Ectodermal cell (in vitro differentiated cells): ENCODE data around the gene HOXC5.

Source experiments
- H3K27ac ChIP-seq: 2 replicates; pipeline ENCODE4 v1.7.0; 2013; ENCODE audit warnings: mild to moderate bottlenecking, low read depth, low read length; ENCODE audit not compliant: insufficient read depth, poor library complexity, severe bottlenecking
- H3K27me3 ChIP-seq: 2 replicates; pipeline ENCODE4 v1.7.0; 2013; ENCODE audit warnings: mild to moderate bottlenecking, low read length; ENCODE audit not compliant: insufficient read depth, control insufficient read depth, poor library complexity, severe bottlenecking
- H3K36me3 ChIP-seq: one replicate; pipeline ENCODE4 v1.7.0; 2013; ENCODE audit warnings: low read length; ENCODE audit not compliant: control insufficient read depth, insufficient read depth
- H3K4me1 ChIP-seq: one replicate; pipeline ENCODE4 v1.7.0; 2013; ENCODE audit warnings: low read length; ENCODE audit not compliant: control insufficient read depth, insufficient read depth
- H3K4me3 ChIP-seq: 2 replicates; pipeline ENCODE4 v1.7.0; 2013; ENCODE audit warnings: low read depth, low read length, control low read depth; ENCODE audit not compliant: insufficient read depth
- H3K9me3 ChIP-seq: 2 replicates; pipeline ENCODE4 v1.7.0; 2013; ENCODE audit warnings: mild to moderate bottlenecking, low read length, moderate library complexity; ENCODE audit not compliant: control insufficient read depth
- WGBS, 2 experiments: methylation state at CpG; one replicate each; pipeline ENCODE4 v1.1.7; 2013; ENCODE audit warnings: missing lambda C conversion rate in 2 of 2; 5-methylcytosine and 5-hydroxymethylcytosine counted together

The HOXC5 gene

DNA sequence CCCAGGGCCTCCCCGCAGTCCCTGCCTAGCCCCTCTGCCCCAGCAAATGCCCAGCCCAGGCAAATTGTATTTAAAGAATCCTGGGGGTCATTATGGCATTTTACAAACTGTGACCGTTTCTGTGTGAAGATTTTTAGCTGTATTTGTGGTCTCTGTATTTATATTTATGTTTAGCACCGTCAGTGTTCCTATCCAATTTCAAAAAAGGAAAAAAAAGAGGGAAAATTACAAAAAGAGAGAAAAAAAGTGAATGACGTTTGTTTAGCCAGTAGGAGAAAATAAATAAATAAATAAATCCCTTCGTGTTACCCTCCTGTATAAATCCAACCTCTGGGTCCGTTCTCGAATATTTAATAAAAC lies 2.4 kb upstream of the HOXC5 start:
- H3K4me3 ChIP-seq: no peak overlapping the region
- no peaks in the 10 kb centered on the region for H3K9me3 ChIP-seq
- WGBS, 2 experiments: 6 to 21% methylated on average over 5 to 7 of the region's 7 CpGs

DNA sequence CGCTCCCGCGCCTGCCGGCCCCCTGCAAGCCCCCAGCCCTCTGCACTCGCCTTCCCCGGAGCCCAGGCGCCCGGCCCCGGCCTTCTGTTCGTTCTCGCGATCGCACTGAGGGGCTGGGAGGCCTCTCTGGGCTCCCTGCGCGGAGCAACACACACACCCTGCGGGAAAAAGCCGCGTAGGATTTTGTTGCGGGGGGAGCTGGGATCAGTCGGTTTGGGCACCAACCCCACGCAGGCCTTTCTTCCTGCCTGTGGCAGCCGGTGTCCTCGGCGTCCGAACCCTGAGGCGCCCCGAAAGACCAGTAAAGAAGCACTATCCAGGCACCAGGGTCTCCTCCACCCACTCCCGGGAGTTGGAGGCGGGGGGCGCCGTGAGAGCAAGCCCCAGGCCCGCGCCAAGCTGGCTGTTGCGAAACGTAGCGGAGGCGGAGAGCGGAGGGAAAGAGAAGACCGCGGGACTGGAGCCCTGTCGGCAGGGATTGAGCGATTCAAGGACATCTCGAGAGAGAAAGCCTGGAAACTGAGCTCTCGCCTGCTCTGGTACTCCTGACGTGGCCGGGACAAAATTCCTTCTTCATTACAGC lies 1.9 kb upstream of the HOXC5 start:
- Histone ChIP-seq H3K36me3 (no peaks in the 10 kb centered on the region), H3K27me3 (peaks cover 100% of the 10 kb centered on the region), H3K4me1 (peaks cover 3% of the 10 kb centered on the region), H3K9me3 (no peaks in the 10 kb centered on the region), H3K27ac (no peak overlapping the region), H3K4me3 (no peak overlapping the region)
- WGBS, 2 experiments: 2% methylated on average over 46 of the region's 46 CpGs

More for the DNA sequence above, 2.4 kb upstream of the HOXC5 start:
- Histone ChIP-seq H3K4me1 (peaks cover 3% of the 10 kb centered on the region), H3K36me3 (no peaks in the 10 kb centered on the region), H3K27me3 (peaks cover 100% of the 10 kb centered on the region), H3K27ac (no peak overlapping the region)

DNA sequence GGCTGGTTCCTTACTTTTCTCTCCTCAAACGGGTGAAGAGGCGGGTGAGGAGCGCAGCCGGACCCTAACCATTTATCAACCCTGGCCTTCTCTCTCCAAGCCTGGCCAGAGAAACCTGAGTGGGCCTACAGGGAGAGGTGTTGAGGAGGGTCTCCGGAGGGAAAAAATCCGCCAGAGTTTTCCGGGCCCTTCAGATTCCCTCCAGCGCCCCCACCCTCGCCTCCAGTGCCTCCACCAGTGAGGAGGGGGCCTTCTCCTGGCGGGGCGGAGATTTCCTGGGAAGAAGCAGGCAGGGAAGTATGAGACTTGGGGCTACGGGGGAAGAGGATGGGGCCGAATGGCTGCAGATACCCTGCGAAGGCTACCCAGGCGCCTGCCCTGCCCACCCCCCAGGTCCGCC lies 1.4 kb upstream of the HOXC5 start:
- 16% methylated on average over 16 of the region's 16 CpGs for WGBS, 2 experiments
- Histone ChIP-seq H3K27ac (no peak overlapping the region), H3K27me3 (peaks cover 100% of the 10 kb centered on the region), H3K36me3 (no peaks in the 10 kb centered on the region), H3K9me3 (no peaks in the 10 kb centered on the region), H3K4me3 (no peak overlapping the region), H3K4me1 (peaks cover 3% of the 10 kb centered on the region)

DNA sequence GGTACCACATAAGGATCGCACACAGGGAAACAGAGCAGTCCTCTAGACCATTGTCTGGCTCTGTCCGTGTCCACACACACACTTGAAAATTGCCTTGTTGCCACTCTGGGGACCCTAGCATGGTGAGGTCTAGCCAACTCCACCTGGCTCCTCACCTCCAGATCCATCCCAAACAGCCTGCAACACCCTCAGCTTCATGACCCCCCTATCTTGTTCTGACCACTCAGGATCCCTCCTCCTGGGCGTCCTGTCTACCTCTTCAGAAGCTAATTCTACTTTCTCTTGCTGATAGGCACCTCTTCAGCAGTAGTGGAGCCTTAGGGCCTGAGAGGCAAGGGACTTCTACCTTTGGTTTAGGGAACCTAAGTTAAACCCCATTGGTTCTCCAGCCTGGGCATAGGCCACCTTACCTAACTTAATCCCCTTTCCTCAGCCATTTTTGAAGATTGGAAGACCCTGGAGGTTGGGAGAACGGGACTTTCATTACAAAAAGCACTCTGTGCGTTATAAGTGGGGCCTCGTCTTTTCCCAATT lies 697 bp upstream of the HOXC5 start:
- Histone ChIP-seq H3K27ac (no peak overlapping the region), H3K9me3 (no peaks in the 10 kb centered on the region), H3K4me1 (peaks cover 3% of the 10 kb centered on the region), H3K36me3 (no peaks in the 10 kb centered on the region), H3K4me3 (no peak overlapping the region), H3K27me3 (peaks cover 100% of the 10 kb centered on the region)
- 29 to 31% methylated on average over 6 of the region's 6 CpGs for WGBS, 2 experiments

DNA sequence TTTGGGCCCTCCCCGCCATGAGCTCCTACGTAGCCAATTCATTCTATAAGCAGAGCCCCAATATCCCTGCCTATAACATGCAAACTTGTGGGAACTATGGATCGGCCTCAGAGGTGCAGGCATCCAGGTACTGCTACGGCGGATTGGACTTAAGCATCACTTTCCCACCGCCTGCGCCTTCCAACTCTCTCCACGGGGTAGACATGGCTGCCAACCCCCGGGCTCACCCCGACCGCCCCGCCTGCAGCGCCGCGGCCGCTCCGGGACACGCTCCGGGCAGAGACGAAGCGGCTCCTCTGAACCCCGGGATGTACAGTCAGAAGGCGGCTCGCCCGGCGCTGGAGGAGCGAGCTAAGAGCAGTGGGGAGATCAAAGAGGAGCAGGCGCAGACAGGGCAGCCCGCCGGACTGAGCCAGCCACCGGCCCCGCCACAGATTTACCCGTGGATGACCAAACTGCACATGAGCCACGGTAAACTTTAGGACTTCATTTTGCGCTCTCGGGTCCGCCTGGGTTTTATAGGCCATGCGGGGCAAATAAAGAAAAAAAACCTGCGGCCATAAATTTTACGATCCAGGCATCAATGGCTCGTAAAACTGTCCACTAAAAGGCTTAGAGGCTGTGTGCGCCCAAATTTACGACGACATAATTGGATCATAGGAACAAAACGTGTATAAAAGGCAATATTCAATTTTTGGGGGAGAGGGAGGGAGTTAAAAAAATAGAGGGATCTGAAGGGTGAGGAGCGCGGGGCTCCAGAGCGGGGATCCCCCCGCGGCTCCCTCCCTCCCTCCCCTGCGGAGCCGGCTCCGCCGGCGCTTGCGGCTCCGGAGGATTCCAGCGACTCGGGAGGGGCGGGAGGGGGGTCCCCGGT lies 493 bp downstream of the HOXC5 start:
- no peak overlapping the region for H3K4me3 ChIP-seq
- peaks cover 100% of the 10 kb centered on the region for H3K27me3 ChIP-seq
- H3K4me1 ChIP-seq: peaks cover 3% of the 10 kb centered on the region
- no peak overlapping the region for H3K27ac ChIP-seq
- no peaks in the 10 kb centered on the region for H3K9me3 ChIP-seq
- no peaks in the 10 kb centered on the region for H3K36me3 ChIP-seq
- 5% methylated on average over 61 of the region's 61 CpGs for WGBS, 2 experiments

DNA sequence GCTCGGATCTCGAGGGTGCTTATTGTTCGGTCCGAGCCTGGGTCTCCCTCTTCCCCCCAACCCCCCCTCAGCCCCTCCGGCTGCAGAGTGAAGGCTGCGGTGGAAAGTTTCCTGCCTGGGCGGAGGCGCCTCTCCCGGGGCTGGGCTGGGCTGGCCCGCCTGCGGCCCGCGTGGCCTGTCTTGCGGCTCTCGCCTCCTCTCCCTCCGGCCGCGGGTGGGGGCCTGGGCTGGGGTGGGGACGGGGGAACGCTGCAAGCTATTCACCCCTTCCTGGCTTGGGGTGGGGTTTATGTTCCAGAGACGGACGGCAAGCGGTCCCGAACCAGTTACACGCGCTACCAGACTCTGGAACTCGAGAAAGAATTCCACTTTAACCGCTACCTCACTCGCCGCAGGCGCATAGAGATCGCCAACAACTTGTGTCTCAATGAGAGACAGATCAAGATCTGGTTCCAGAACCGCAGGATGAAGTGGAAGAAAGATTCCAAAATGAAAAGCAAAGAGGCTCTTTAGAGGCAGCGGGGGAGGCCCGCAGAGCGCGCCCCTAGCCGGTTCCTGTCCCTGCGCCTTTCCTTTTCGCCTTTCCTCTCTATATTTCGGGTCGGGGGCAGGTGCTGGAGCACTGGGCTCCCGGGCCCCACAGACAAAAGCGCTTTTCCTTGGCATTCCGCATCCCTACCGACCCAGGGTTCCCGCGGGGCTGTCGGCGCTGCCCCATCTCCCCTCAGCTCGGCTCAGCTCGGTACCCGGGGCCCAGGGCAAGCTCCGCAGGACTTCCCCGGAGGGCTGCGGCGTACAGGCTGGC lies 1.3 kb downstream of the HOXC5 start:
- Histone ChIP-seq H3K27ac (no peak overlapping the region), H3K4me3 (no peak overlapping the region), H3K36me3 (no peaks in the 10 kb centered on the region), H3K9me3 (no peaks in the 10 kb centered on the region), H3K4me1 (peaks cover 3% of the 10 kb centered on the region), H3K27me3 (peaks cover 100% of the 10 kb centered on the region)
- 3% methylated on average over 56 to 57 of the region's 57 CpGs for WGBS, 2 experiments

DNA sequence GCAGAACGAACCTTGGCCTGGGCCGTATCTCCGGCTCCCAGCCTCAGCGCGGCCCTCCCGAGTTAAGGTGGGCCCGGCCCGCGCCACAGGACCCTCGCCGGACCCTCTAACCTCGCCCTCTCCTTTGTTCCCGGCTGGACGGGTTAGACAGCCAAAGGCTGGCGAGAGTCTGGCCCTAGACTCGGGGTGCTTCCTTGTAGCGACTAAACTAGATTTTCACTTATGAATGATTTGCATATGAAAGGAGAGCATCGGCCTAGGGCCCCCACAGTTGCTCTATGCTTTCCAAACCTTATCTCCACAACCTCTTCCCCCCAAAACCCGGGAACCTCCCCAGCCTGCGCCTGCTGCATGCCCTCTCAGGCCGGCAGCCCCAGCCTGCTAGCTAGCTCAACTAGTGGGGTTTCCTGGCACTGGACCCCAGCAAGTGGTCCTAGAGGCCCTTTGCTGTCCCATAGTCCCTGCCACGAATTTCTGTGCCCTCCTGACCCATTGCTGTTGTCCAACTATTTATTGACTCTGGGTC lies 2.0 kb downstream of the HOXC5 start:
- H3K27me3 ChIP-seq: peaks cover 100% of the 10 kb centered on the region
- peaks cover 3% of the 10 kb centered on the region for H3K4me1 ChIP-seq
- H3K27ac ChIP-seq: no peak overlapping the region
- 13% methylated on average over 22 of the region's 22 CpGs for WGBS, 2 experiments
- H3K9me3 ChIP-seq: no peaks in the 10 kb centered on the region
- no peak overlapping the region for H3K4me3 ChIP-seq
- no peaks in the 10 kb centered on the region for H3K36me3 ChIP-seq

DNA sequence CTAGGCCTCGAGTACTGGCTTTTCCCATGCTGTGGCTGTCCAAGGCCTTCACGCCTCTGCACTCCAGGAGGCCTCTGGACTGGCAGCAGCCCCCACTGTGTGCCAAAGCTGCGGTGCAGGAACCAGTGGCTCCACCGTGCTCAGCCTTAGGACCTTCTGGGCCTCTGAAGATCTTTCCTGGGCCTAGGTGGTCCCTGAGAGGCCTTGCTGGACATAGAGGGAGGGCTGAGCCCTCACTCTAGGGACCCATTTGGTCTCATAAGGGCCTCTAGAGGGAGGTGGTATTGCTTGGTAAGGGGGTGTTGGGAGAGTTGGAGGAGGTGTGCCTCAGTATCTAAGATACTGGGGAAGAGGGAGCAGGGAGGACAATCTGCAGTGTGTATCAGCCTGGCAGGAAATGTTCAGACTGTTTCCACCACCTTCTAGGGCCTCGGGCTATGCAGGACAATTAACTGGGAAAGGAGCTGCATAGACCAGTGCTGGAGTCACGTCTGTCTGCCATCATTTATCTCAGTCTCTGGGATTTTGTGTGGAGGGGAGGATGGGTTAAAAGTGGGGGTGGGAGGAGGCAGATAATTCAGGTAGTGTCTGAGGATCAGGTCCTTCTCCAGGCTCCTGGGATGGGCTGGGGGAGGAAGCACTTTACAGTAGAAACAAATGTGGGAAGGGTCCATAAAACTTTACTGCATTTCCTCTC lies 2.9 kb downstream of the HOXC5 start:
- no peak overlapping the region for H3K27ac ChIP-seq
- H3K36me3 ChIP-seq: no peaks in the 10 kb centered on the region
- no peaks in the 10 kb centered on the region for H3K9me3 ChIP-seq
- peaks cover 3% of the 10 kb centered on the region for H3K4me1 ChIP-seq
- no peak overlapping the region for H3K4me3 ChIP-seq
- WGBS, 2 experiments: 40 to 45% methylated on average over 6 of the region's 6 CpGs
- peaks cover 100% of the 10 kb centered on the region for H3K27me3 ChIP-seq

DNA sequence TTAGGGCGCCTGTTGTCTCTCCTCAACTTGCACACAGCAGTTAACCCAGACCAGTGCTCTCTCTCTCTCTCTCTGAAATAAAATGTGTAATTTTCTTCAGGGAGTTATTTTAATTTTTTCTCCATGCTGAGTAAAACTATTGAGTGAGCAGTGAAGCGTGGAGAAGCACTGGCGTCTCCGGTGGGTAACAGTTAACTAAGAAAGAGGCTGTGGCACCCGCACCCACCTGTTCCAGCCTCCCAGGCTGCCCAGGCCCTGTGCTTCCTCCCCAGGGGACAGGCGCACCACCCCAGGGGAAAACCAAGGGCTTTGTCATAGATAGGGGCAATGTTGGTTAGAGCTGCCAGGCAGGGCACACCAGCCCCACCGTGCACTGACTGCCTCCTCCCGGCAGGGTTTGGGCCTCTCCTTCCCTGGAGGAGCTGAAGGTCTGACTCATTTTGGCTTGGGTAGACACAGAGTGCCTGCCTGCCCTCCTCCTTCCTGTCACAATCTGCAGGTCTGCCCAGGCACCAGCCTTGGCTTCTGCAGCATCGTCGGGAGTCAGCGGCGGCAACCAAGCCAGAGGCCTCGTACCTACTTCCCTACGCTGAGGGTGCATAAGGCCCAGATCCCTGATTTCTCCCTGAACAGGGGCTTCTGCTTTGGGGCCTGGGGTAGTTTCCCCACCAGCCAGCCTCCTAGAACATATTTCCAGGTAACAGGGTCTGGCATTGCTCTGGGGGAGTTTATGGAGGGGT lies 3.9 kb downstream of the HOXC5 start:
- peaks cover 3% of the 10 kb centered on the region for H3K4me1 ChIP-seq
- WGBS, 2 experiments: 49% methylated on average over 14 of the region's 14 CpGs
- no peaks in the 10 kb centered on the region for H3K36me3 ChIP-seq
- H3K4me3 ChIP-seq: no peak overlapping the region
- peaks cover 100% of the 10 kb centered on the region for H3K27me3 ChIP-seq
- no peaks in the 10 kb centered on the region for H3K9me3 ChIP-seq
- H3K27ac ChIP-seq: no peak overlapping the region
